ENCODE measurements around the gene DNAAF6.
"Not testable (repeated sequence)": the region's sequence is repeated elsewhere in the genome, so short reads cannot be mapped to it uniquely, and the experiment has no call there.

Gene DNAAF6

GRCh38 chrX:107205770-107206696, at the start of gene DNAAF6, which contains the start of gene NUP62CL:
Gene DNAAF6, plus strand, starts transcription at chrX:107206611. Its CDS starts 6,265 bp downstream, at chrX:107212876.
Gene NUP62CL, minus strand, starts transcription at chrX:107206433. Its CDS starts 31,287 bp downstream, at chrX:107175146.
- peak; percentile 55 for DNase-seq

- not testable (repeated sequence) for DNase-seq
Observed at GRCh38 chrX:107157618-107158017, 48.8 kb upstream of the DNAAF6 start.

GRCh38 chrX:107167163-107167921, 39.1 kb upstream of the DNAAF6 start:
- no peak for DNase-seq

- no peak for DNase-seq
Observed at GRCh38 chrX:107168257-107168656, 38.2 kb upstream of the DNAAF6 start.

GRCh38 chrX:107168712-107169111, 37.7 kb upstream of the DNAAF6 start:
- no peak for DNase-seq

GRCh38 chrX:107171369-107172102, 34.9 kb upstream of the DNAAF6 start:
- no peak for DNase-seq

GRCh38 chrX:107197319-107197718, 9.1 kb upstream of the DNAAF6 start:
- DNase-seq: no peak

GRCh38 chrX:107198074-107198473, 8.3 kb upstream of the DNAAF6 start:
- DNase-seq: not testable (repeated sequence)

GRCh38 chrX:107199491-107199890, 6.9 kb upstream of the DNAAF6 start:
- DNase-seq: no peak

- no peak for DNase-seq
Observed at GRCh38 chrX:107204068-107204605, 2.3 kb upstream of the DNAAF6 start.

- no peak for DNase-seq
Observed at GRCh38 chrX:107206697-107207065, 270 bp downstream of the DNAAF6 start.

- DNase-seq: no peak
Observed at GRCh38 chrX:107207089-107207488, 678 bp downstream of the DNAAF6 start.

GRCh38 chrX:107207943-107208342, 1.5 kb downstream of the DNAAF6 start:
- DNase-seq: no peak

- DNase-seq: no peak
Observed at GRCh38 chrX:107213477-107213876, 7.1 kb downstream of the DNAAF6 start.

- DNase-seq: no peak
Observed at GRCh38 chrX:107226757-107227156, 20.3 kb downstream of the DNAAF6 start.

GRCh38 chrX:107227780-107228485, 21.5 kb downstream of the DNAAF6 start:
- no peak for DNase-seq

GRCh38 chrX:107228486-107228819, 22.0 kb downstream of the DNAAF6 start:
- no peak for DNase-seq

- DNase-seq: no peak
Observed at GRCh38 chrX:107272431-107272921, 66.1 kb downstream of the DNAAF6 start.

GRCh38 chrX:107273795-107274194, 67.4 kb downstream of the DNAAF6 start:
- no peak for DNase-seq

- no peak for DNase-seq
Observed at GRCh38 chrX:107288676-107289075, 82.3 kb downstream of the DNAAF6 start.

- no peak for DNase-seq
Observed at GRCh38 chrX:107290019-107290418, 83.6 kb downstream of the DNAAF6 start.

GRCh38 chrX:107293056-107293455, 86.6 kb downstream of the DNAAF6 start:
- no peak for DNase-seq

Measured in DMS79 treated with DMSO at 0.1 percent for 48 hours (cell line).